HepG2 (cell line): ENCODE data around the gene CCNQ.

Experiments
- EP300 ChIP-seq, 3 experiments: sonication (generic) in 1 of 3; formaldehyde crosslinking in 1 of 3; IDR thresholded peaks; 2 replicates each; pipeline versions ENCODE4 v1.5.1 to v1.6.1; 2011 to 2020; ENCODE audit warnings: low read depth in 2 of 3, low read length in 2 of 3, borderline replicate concordance in 1 of 3, improper control_type of control experiment in 1 of 3, mild to moderate bottlenecking in 1 of 3, missing genetic modification reagents in 1 of 3, moderate library complexity in 1 of 3
- HNRNPUL1 ChIP-seq: fragments of 200-400 bp; formaldehyde crosslinking; IDR thresholded peaks from 2 replicates; pipeline ENCODE4 v1.6.1; 2017; ENCODE audit warnings: low read depth, mild to moderate bottlenecking, low read length, moderate library complexity
- MAFK ChIP-seq, 2 experiments: IDR thresholded peaks in 1 of 2; conservative IDR thresholded peaks in 1 of 2; 2 replicates each; pipeline ENCODE4 v1.6.1; 2011; ENCODE audit warnings: improper control_type of control experiment in 2 of 2, low read length in 2 of 2
- MXI1 ChIP-seq: IDR thresholded peaks from 3 replicates; pipeline ENCODE4 v1.6.1; 2012; ENCODE audit warnings: low read depth, low read length, inconsistent platforms, borderline replicate concordance
- MYC ChIP-seq: sonication (generic); formaldehyde crosslinking; IDR thresholded peaks from 2 replicates; pipeline ENCODE4 v1.9.0; 2021; ENCODE audit warnings: missing genetic modification reagents, borderline replicate concordance
- PAX8 ChIP-seq: sonication (generic); formaldehyde crosslinking; IDR thresholded peaks from 2 replicates; pipeline ENCODE4 v1.8.0; 2022; ENCODE audit warnings: mild to moderate bottlenecking, missing genetic modification reagents, borderline replicate concordance
- POLR2A ChIP-seq, 2 experiments: IDR thresholded peaks; 2 replicates each; pipeline ENCODE4 v1.6.1; 2011; ENCODE audit warnings: low read depth in 2 of 2, low read length in 2 of 2, mild to moderate bottlenecking in 1 of 2, moderate library complexity in 1 of 2; ENCODE audit not compliant: insufficient read depth in 1 of 2
- U2AF2 ChIP-seq: fragments of 200-400 bp; formaldehyde crosslinking; IDR thresholded peaks from 2 replicates; pipeline ENCODE4 v1.6.1; 2017; ENCODE audit warnings: low read depth, mild to moderate bottlenecking, low read length
- ZNF205 ChIP-seq: IDR thresholded peaks from 2 replicates; pipeline ENCODE4 v1.6.1; 2018; ENCODE audit warnings: missing biosample characterization, missing genetic modification reagents
- TF ChIP-seq, protein P1 (sequence below): sonication (generic); formaldehyde crosslinking; IDR thresholded peaks from 2 replicates; pipeline ENCODE4 v1.5.1; 2020; ENCODE audit warnings: mild to moderate bottlenecking, missing genetic modification reagents, moderate library complexity
- TF ChIP-seq, protein P2 (sequence below): sonication (generic); formaldehyde crosslinking; IDR thresholded peaks from 2 replicates; pipeline ENCODE4 v1.5.0; 2020; ENCODE audit warnings: mild to moderate bottlenecking, missing genetic modification reagents, moderate library complexity
- TF ChIP-seq, protein P3 (sequence below), 2 experiments: sonication (generic) in 1 of 2; formaldehyde crosslinking in 1 of 2; IDR thresholded peaks; 2 replicates each; pipeline versions ENCODE4 v1.5.1 to v1.6.1; 2011 to 2020; ENCODE audit warnings: borderline replicate concordance in 1 of 2, low read depth in 1 of 2, low read length in 1 of 2, mild to moderate bottlenecking in 1 of 2, missing genetic modification reagents in 1 of 2, moderate library complexity in 1 of 2
- TF ChIP-seq, protein P4 (sequence below): sonication (generic); formaldehyde crosslinking; IDR thresholded peaks from 2 replicates; pipeline ENCODE4 v1.5.0; 2020; ENCODE audit warnings: mild to moderate bottlenecking, missing genetic modification reagents
- TF ChIP-seq, protein P5 (sequence below): sonication (generic); formaldehyde crosslinking; IDR thresholded peaks from 2 replicates; pipeline ENCODE4 v1.4.0; 2020; ENCODE audit warnings: missing genetic modification reagents, low read depth, mild to moderate bottlenecking, borderline replicate concordance

DNA sequence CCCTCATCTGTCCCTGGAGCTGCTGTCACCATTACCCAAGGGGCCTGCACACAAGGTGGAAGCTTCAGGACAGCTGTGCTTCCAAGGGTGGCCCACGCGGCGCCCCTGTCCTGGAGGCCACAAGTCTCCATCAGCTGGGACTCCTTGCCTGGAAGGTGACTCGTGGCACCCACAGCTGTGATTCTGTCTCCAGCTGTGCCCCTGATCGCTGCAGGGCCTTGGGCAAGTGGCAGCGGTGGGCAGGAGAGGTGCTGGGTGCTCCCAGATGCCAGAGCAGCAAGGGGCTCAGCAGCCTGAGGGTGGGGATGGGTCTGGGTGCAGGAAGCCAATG, 39.1 kb upstream of the CCNQ start:
- TF ChIP-seq, protein P1, sequence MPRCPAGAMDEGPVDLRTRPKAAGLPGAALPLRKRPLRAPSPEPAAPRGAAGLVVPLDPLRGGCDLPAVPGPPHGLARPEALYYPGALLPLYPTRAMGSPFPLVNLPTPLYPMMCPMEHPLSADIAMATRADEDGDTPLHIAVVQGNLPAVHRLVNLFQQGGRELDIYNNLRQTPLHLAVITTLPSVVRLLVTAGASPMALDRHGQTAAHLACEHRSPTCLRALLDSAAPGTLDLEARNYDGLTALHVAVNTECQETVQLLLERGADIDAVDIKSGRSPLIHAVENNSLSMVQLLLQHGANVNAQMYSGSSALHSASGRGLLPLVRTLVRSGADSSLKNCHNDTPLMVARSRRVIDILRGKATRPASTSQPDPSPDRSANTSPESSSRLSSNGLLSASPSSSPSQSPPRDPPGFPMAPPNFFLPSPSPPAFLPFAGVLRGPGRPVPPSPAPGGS (CRISPR knock-in tag): no peak
- TF ChIP-seq, protein P2, sequence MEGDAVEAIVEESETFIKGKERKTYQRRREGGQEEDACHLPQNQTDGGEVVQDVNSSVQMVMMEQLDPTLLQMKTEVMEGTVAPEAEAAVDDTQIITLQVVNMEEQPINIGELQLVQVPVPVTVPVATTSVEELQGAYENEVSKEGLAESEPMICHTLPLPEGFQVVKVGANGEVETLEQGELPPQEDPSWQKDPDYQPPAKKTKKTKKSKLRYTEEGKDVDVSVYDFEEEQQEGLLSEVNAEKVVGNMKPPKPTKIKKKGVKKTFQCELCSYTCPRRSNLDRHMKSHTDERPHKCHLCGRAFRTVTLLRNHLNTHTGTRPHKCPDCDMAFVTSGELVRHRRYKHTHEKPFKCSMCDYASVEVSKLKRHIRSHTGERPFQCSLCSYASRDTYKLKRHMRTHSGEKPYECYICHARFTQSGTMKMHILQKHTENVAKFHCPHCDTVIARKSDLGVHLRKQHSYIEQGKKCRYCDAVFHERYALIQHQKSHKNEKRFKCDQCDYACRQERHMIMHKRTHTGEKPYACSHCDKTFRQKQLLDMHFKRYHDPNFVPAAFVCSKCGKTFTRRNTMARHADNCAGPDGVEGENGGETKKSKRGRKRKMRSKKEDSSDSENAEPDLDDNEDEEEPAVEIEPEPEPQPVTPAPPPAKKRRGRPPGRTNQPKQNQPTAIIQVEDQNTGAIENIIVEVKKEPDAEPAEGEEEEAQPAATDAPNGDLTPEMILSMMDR (CRISPR knock-in tag): no peak
- TF ChIP-seq, protein P3, sequence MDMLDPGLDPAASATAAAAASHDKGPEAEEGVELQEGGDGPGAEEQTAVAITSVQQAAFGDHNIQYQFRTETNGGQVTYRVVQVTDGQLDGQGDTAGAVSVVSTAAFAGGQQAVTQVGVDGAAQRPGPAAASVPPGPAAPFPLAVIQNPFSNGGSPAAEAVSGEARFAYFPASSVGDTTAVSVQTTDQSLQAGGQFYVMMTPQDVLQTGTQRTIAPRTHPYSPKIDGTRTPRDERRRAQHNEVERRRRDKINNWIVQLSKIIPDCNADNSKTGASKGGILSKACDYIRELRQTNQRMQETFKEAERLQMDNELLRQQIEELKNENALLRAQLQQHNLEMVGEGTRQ (IDR thresholded peaks at IDR 0.05; ENCODE audit: low read depth, low read length): no peak
- TF ChIP-seq, protein P3 (CRISPR knock-in tag; IDR thresholded peaks at IDR 0.05; ENCODE audit: borderline replicate concordance): no peak
- TF ChIP-seq MXI1: no peak
- TF ChIP-seq HNRNPUL1: no peak
- no peak for TF ChIP-seq EP300 (IDR thresholded peaks at IDR 0.05; ENCODE audit: low read depth in 2 of 2, low read length in 2 of 2)
- TF ChIP-seq EP300 (CRISPR knock-in tag; IDR thresholded peaks at IDR 0.05; ENCODE audit: borderline replicate concordance): no peak
- TF ChIP-seq, protein P4, sequence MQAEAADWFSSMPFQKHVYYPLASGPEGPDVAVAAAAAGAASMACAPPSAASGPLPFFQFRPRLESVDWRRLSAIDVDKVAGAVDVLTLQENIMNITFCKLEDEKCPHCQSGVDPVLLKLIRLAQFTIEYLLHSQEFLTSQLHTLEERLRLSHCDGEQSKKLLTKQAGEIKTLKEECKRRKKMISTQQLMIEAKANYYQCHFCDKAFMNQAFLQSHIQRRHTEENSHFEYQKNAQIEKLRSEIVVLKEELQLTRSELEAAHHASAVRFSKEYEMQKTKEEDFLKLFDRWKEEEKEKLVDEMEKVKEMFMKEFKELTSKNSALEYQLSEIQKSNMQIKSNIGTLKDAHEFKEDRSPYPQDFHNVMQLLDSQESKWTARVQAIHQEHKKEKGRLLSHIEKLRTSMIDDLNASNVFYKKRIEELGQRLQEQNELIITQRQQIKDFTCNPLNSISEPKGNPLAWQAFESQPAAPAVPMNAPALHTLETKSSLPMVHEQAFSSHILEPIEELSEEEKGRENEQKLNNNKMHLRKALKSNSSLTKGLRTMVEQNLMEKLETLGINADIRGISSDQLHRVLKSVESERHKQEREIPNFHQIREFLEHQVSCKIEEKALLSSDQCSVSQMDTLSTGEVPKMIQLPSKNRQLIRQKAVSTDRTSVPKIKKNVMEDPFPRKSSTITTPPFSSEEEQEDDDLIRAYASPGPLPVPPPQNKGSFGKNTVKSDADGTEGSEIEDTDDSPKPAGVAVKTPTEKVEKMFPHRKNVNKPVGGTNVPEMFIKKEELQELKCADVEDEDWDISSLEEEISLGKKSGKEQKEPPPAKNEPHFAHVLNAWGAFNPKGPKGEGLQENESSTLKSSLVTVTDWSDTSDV (CRISPR knock-in tag): no peak
- TF ChIP-seq ZNF205 (CRISPR knock-in tag): no peak
- no peak for TF ChIP-seq MAFK (conservative IDR thresholded peaks at IDR 0.05 in 1 of 2, IDR thresholded peaks at IDR 0.05 in 1 of 2; ENCODE audit: low read length in 2 of 2)
- TF ChIP-seq, protein P5, sequence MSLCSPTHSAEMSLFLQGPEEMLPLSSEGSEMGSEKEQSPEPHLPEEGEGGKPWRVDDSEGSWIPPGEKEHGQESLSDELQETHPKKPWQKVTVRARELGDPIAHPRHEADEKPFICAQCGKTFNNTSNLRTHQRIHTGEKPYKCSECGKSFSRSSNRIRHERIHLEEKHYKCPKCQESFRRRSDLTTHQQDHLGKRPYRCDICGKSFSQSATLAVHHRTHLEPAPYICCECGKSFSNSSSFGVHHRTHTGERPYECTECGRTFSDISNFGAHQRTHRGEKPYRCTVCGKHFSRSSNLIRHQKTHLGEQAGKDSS (CRISPR knock-in tag): no peak
- no peak for TF ChIP-seq U2AF2
- TF ChIP-seq MYC (CRISPR knock-in tag): no peak
- TF ChIP-seq PAX8: no peak
- TF ChIP-seq POLR2A (IDR thresholded peaks at IDR 0.05; ENCODE audit: insufficient read depth in 1 of 2, low read depth in 2 of 2, low read length in 2 of 2): no peak
